WTC11 (cell line): Measurements from ENCODE around the gene AGER. TPM values are rescaled to one million over a fixed set of nuclear protein-coding genes. Genes with fewer than 3 reads are reported as not detected.

Experiments
- ATAC-seq: fragments of 200-7000 bp; cut with Tn5 transposase; 2 replicates; pipeline ENCODE4 v1.10.0; 2021; ENCODE audit warnings: mild to moderate bottlenecking, moderate library complexity
- CTCF ChIA-PET: fragments of 300-600 bp; sonication (Branson Sonifier 250); formaldehyde crosslinking; loops from one replicate; lab custom pipeline; 2021; ENCODE audit warnings: antibody characterized with exemption; lab: Charles Lee
- POLR2A ChIA-PET: fragments of 350-600 bp; sonication (Branson Sonifier 250); formaldehyde crosslinking; loops from one replicate; lab custom pipeline; 2021; ENCODE audit warnings: antibody characterized with exemption; lab: Charles Lee
- DNase-seq: peaks from one replicate; pipeline ENCODE4 v3.0.0; 2021; ENCODE audit warnings: low spot score
- H3K27ac Mint-ChIP-seq: 2 replicates; pipeline ENCODE4 v1.8.0; 2021; ENCODE audit warnings: mixed read lengths
- H3K27me3 Mint-ChIP-seq: 2 replicates; pipeline ENCODE4 v1.8.0; 2021; ENCODE audit warnings: low read depth, mild to moderate bottlenecking, moderate library complexity, mixed read lengths
- H3K36me3 Mint-ChIP-seq: 2 replicates; pipeline ENCODE4 v1.8.0; 2021; ENCODE audit warnings: mixed read lengths
- H3K4me1 Mint-ChIP-seq: 2 replicates; pipeline ENCODE4 v1.8.0; 2022; ENCODE audit warnings: mixed read lengths
- H3K4me3 Mint-ChIP-seq: 2 replicates; pipeline ENCODE4 v1.8.0; 2021; ENCODE audit warnings: mild to moderate bottlenecking, moderate library complexity, mixed read lengths
- H3K9me3 Mint-ChIP-seq: 2 replicates; pipeline ENCODE4 v1.8.0; 2021; ENCODE audit warnings: mixed read lengths
- FOXK1 ChIP-seq: sonication (generic); formaldehyde crosslinking; IDR thresholded peaks from 2 replicates; pipeline ENCODE4 v1.8.0; 2022; ENCODE audit warnings: mild to moderate bottlenecking, moderate library complexity, missing genetic modification reagents
- GABPB1 ChIP-seq: sonication (generic); formaldehyde crosslinking; IDR thresholded peaks from 2 replicates; pipeline ENCODE4 v1.8.1; 2023; ENCODE audit warnings: mild to moderate bottlenecking, missing genetic modification reagents
- NFYB ChIP-seq: sonication (generic); formaldehyde crosslinking; conservative IDR thresholded peaks from 2 replicates; pipeline ENCODE4 v1.8.0; 2022; ENCODE audit warnings: low read depth, missing genetic modification reagents
- NR2C2 ChIP-seq: sonication (generic); formaldehyde crosslinking; IDR thresholded peaks from 2 replicates; pipeline ENCODE4 v1.8.0; 2022; ENCODE audit warnings: mild to moderate bottlenecking, missing genetic modification reagents
- SP1 ChIP-seq: sonication (generic); formaldehyde crosslinking; conservative IDR thresholded peaks from 2 replicates; pipeline ENCODE4 v1.8.1; 2022; ENCODE audit warnings: missing genetic modification reagents
- TEAD1 ChIP-seq: sonication (generic); formaldehyde crosslinking; IDR thresholded peaks from 2 replicates; pipeline ENCODE4 v1.8.0; 2022; ENCODE audit warnings: mild to moderate bottlenecking, missing genetic modification reagents
- ZNF317 ChIP-seq: sonication (generic); formaldehyde crosslinking; IDR thresholded peaks from 2 replicates; pipeline ENCODE4 v1.8.1; 2023; ENCODE audit warnings: low read depth, mild to moderate bottlenecking, moderate library complexity, missing genetic modification reagents, borderline replicate concordance
- ZNF423 ChIP-seq: fragments of 250-450 bp; sonication (Bioruptor Pico); IDR thresholded peaks from 2 replicates; pipeline ENCODE4 v2.1.2; 2022; ENCODE audit warnings: mild to moderate bottlenecking, moderate library complexity
- ZNF671 ChIP-seq: fragments of 250-450 bp; sonication (Bioruptor Pico); IDR thresholded peaks from 2 replicates; pipeline ENCODE4 v1.8.0; 2021; ENCODE audit warnings: mild to moderate bottlenecking
- total RNA-seq: library from RNA; stranded (reverse); gene quantifications from 3 replicates; pipeline ENCODE4 v1.2.3, GENCODE V29; 2021
- TF ChIP-seq, protein P1 (sequence below): sonication (generic); formaldehyde crosslinking; IDR thresholded peaks from 2 replicates; pipeline ENCODE4 v1.8.1; 2022; ENCODE audit warnings: low read depth, missing genetic modification reagents, borderline replicate concordance
- TF ChIP-seq, protein P2 (sequence below): sonication (generic); formaldehyde crosslinking; IDR thresholded peaks from 2 replicates; pipeline ENCODE4 v1.8.0; 2022; ENCODE audit warnings: mild to moderate bottlenecking, missing genetic modification reagents
- TF ChIP-seq, protein P3 (sequence below): sonication (generic); formaldehyde crosslinking; conservative IDR thresholded peaks from 2 replicates; pipeline ENCODE4 v1.8.1; 2023; ENCODE audit warnings: mild to moderate bottlenecking, low read depth, missing genetic modification reagents, moderate library complexity
- TF ChIP-seq, protein P4 (sequence below): sonication (generic); formaldehyde crosslinking; IDR thresholded peaks from 2 replicates; pipeline ENCODE4 v1.8.0; 2022; ENCODE audit warnings: missing genetic modification reagents
- TF ChIP-seq, protein P5 (sequence below): sonication (generic); formaldehyde crosslinking; IDR thresholded peaks from 2 replicates; pipeline ENCODE4 v1.8.0; 2022; ENCODE audit warnings: mild to moderate bottlenecking, missing genetic modification reagents
- TF ChIP-seq, protein P6 (sequence below): sonication (generic); formaldehyde crosslinking; IDR thresholded peaks from 2 replicates; pipeline ENCODE4 v1.8.1; 2022; ENCODE audit warnings: low read depth, mild to moderate bottlenecking, moderate library complexity, missing genetic modification reagents, borderline replicate concordance
- TF ChIP-seq, protein P7 (sequence below): sonication (generic); formaldehyde crosslinking; IDR thresholded peaks from 2 replicates; pipeline ENCODE4 v1.8.1; 2022; ENCODE audit warnings: mild to moderate bottlenecking, missing genetic modification reagents, moderate library complexity, borderline replicate concordance

AGER gene
- total RNA-seq, 1 experiment from 2014 or later: 18.1 TPM

DNA sequence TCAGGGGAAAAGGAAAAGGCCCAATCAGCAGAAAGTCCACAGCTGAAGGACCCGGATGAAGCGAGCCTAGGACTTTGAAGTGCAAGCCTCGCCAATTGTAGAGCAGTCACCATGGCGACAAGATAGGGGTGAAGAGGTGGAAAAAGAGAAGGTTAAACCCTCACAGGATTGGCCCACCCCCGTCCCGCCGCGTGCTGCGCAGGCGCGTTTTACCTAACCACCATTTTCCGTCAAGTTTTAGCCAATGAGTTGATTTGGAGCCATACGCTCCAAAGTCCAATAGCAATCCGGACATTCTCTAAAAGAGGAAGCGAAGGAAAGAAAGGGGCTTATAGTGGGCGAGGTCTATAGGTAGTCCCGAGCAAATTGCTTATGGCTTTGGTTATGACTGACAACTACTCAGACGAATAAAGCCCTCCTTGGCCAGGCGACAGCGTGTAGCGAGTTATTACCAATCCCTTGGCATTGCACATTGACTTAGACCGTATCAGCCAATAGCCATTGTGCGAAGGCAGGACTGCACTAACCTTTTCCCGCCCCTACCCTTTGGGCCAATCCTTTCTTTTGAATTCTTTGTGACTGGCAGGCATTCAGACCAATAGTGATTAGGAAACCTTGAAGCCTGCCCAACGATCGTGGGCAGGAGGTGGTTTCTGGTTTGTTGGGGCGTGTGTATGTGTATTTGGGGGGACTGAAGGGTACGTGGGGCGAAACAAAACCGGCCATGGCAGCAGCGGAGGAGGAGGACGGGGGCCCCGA, 6.1 kb downstream of the AGER start, which contains the start of gene RNF5:
Gene RNF5 (plus strand): TSS at position 618 of the 759 bp plus-strand sequence. CDS start 107 bp downstream, at position 725.
- ChIA-PET CTCF (interaction anchor here (0.6 to 2.6 kb wide), 12 partner anchors 10 to 488 kb away, joined by 3 to 30 read pairs (median 4); partner anchors contain the start of gene GPSM3), POLR2A (interaction anchor here (0.6 to 3.7 kb wide), 9 partner anchors 10 to 794 kb away, joined by 3 to 25 read pairs (median 5); partner anchors contain the start of genes FKBPL, GPSM3 and PBX2)
- Mint-ChIP-seq H3K27me3 (no peaks in the 10 kb centered on the region), H3K4me1 (peaks cover 38% of the 10 kb centered on the region), H3K27ac (peak within 1 kb of the TSS; percentile 98), H3K36me3 (peaks cover 23% of the 10 kb centered on the region), H3K9me3 (no peaks in the 10 kb centered on the region), H3K4me3 (peak within 1 kb of the TSS; percentile 82)
- ATAC-seq (peak; percentile 78), DNase-seq (peak; percentile 94)
- TF ChIP-seq NFYB (CRISPR knock-in tag) (peak; percentile 89), NR2C2 (no peak), GABPB1 (0 out of 2 replicates have a peak, but pooled peaks have one; percentile 29), FOXK1 (0 out of 2 replicates have a peak, but pooled peaks have one; percentile 17), ZNF423 (CRISPR knock-in tag) (no peak), ZNF671 (CRISPR knock-in tag) (no peak)
- TF ChIP-seq, protein P1, sequence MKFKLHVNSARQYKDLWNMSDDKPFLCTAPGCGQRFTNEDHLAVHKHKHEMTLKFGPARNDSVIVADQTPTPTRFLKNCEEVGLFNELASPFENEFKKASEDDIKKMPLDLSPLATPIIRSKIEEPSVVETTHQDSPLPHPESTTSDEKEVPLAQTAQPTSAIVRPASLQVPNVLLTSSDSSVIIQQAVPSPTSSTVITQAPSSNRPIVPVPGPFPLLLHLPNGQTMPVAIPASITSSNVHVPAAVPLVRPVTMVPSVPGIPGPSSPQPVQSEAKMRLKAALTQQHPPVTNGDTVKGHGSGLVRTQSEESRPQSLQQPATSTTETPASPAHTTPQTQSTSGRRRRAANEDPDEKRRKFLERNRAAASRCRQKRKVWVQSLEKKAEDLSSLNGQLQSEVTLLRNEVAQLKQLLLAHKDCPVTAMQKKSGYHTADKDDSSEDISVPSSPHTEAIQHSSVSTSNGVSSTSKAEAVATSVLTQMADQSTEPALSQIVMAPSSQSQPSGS (CRISPR knock-in tag): no peak
- TF ChIP-seq, protein P2, sequence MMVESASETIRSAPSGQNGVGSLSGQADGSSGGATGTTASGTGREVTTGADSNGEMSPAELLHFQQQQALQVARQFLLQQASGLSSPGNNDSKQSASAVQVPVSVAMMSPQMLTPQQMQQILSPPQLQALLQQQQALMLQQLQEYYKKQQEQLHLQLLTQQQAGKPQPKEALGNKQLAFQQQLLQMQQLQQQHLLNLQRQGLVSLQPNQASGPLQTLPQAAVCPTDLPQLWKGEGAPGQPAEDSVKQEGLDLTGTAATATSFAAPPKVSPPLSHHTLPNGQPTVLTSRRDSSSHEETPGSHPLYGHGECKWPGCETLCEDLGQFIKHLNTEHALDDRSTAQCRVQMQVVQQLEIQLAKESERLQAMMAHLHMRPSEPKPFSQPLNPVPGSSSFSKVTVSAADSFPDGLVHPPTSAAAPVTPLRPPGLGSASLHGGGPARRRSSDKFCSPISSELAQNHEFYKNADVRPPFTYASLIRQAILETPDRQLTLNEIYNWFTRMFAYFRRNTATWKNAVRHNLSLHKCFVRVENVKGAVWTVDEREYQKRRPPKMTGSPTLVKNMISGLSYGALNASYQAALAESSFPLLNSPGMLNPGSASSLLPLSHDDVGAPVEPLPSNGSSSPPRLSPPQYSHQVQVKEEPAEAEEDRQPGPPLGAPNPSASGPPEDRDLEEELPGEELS (CRISPR knock-in tag): 0 out of 2 replicates have a peak, but pooled peaks have one; percentile 8
- TF ChIP-seq, protein P3, sequence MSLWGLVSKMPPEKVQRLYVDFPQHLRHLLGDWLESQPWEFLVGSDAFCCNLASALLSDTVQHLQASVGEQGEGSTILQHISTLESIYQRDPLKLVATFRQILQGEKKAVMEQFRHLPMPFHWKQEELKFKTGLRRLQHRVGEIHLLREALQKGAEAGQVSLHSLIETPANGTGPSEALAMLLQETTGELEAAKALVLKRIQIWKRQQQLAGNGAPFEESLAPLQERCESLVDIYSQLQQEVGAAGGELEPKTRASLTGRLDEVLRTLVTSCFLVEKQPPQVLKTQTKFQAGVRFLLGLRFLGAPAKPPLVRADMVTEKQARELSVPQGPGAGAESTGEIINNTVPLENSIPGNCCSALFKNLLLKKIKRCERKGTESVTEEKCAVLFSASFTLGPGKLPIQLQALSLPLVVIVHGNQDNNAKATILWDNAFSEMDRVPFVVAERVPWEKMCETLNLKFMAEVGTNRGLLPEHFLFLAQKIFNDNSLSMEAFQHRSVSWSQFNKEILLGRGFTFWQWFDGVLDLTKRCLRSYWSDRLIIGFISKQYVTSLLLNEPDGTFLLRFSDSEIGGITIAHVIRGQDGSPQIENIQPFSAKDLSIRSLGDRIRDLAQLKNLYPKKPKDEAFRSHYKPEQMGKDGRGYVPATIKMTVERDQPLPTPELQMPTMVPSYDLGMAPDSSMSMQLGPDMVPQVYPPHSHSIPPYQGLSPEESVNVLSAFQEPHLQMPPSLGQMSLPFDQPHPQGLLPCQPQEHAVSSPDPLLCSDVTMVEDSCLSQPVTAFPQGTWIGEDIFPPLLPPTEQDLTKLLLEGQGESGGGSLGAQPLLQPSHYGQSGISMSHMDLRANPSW (CRISPR knock-in tag): no peak
- TF ChIP-seq, protein P4, sequence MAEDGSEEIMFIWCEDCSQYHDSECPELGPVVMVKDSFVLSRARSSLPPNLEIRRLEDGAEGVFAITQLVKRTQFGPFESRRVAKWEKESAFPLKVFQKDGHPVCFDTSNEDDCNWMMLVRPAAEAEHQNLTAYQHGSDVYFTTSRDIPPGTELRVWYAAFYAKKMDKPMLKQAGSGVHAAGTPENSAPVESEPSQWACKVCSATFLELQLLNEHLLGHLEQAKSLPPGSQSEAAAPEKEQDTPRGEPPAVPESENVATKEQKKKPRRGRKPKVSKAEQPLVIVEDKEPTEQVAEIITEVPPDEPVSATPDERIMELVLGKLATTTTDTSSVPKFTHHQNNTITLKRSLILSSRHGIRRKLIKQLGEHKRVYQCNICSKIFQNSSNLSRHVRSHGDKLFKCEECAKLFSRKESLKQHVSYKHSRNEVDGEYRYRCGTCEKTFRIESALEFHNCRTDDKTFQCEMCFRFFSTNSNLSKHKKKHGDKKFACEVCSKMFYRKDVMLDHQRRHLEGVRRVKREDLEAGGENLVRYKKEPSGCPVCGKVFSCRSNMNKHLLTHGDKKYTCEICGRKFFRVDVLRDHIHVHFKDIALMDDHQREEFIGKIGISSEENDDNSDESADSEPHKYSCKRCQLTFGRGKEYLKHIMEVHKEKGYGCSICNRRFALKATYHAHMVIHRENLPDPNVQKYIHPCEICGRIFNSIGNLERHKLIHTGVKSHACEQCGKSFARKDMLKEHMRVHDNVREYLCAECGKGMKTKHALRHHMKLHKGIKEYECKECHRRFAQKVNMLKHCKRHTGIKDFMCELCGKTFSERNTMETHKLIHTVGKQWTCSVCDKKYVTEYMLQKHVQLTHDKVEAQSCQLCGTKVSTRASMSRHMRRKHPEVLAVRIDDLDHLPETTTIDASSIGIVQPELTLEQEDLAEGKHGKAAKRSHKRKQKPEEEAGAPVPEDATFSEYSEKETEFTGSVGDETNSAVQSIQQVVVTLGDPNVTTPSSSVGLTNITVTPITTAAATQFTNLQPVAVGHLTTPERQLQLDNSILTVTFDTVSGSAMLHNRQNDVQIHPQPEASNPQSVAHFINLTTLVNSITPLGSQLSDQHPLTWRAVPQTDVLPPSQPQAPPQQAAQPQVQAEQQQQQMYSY: no peak
- TF ChIP-seq, protein P5, sequence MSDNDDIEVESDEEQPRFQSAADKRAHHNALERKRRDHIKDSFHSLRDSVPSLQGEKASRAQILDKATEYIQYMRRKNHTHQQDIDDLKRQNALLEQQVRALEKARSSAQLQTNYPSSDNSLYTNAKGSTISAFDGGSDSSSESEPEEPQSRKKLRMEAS (CRISPR knock-in tag): peak; percentile 24; the same call in 1 of the 2 replicates

DNA sequence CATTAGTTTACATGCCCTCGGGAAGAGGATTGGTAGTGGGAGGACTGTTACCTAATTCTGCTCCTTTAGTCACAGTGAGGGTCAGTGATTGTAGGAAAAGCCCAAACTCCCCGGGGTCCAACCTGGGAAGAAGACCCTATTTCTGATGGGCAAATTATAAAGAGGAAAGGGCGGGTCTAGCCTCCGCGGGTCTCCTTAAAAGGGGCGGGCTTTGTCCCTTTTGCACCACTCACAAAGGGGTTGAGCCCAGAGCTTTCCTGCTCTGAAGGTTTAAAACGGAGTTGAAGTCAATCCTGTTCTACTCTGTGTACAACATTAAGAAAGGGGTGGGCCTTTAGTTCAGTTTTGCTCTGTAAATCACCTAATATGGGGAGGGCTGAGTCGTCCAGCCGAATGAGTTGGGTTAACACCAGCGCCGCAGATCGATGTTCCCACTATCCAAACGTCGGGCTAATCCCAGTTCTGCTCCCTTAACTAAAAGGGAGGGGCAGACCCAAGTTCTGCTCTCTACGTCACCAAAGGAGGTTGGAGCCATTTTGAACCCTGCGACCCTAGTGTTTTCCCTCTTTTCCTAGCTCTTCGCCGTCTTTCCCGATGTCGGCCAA, 6.8 kb downstream of the AGER start:
- DNase-seq (peak; percentile 50), ATAC-seq (peak; percentile 14)
- Mint-ChIP-seq H3K4me3 (peak overlapping the region; percentile 82), H3K27me3 (no peaks in the 10 kb centered on the region), H3K4me1 (peaks cover 38% of the 10 kb centered on the region), H3K36me3 (peaks cover 23% of the 10 kb centered on the region), H3K9me3 (no peaks in the 10 kb centered on the region), H3K27ac (peak overlapping the region; percentile 98)
- ChIA-PET POLR2A (interaction anchor here (0.6 to 3.7 kb wide), 10 partner anchors 10 to 794 kb away, joined by 3 to 25 read pairs (median 5); partner anchors contain the start of genes FKBPL, GPSM3 and PBX2), CTCF (interaction anchor here (0.6 to 2.6 kb wide), 12 partner anchors 10 to 488 kb away, joined by 3 to 30 read pairs (median 4); partner anchors contain the start of genes GPSM3 and PBX2)
- TF ChIP-seq TEAD1 (CRISPR knock-in tag) (0 out of 2 replicates have a peak, but pooled peaks have one; percentile 11), ZNF317 (CRISPR knock-in tag) (no peak), SP1 (CRISPR knock-in tag) (peak; percentile 39), NR2C2 (no peak)
- TF ChIP-seq, protein P6, sequence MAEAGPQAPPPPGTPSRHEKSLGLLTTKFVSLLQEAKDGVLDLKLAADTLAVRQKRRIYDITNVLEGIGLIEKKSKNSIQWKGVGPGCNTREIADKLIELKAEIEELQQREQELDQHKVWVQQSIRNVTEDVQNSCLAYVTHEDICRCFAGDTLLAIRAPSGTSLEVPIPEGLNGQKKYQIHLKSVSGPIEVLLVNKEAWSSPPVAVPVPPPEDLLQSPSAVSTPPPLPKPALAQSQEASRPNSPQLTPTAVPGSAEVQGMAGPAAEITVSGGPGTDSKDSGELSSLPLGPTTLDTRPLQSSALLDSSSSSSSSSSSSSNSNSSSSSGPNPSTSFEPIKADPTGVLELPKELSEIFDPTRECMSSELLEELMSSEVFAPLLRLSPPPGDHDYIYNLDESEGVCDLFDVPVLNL (CRISPR knock-in tag): no peak
- TF ChIP-seq, protein P7, sequence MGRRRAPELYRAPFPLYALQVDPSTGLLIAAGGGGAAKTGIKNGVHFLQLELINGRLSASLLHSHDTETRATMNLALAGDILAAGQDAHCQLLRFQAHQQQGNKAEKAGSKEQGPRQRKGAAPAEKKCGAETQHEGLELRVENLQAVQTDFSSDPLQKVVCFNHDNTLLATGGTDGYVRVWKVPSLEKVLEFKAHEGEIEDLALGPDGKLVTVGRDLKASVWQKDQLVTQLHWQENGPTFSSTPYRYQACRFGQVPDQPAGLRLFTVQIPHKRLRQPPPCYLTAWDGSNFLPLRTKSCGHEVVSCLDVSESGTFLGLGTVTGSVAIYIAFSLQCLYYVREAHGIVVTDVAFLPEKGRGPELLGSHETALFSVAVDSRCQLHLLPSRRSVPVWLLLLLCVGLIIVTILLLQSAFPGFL (CRISPR knock-in tag): no peak
- TF ChIP-seq, protein P1 (CRISPR knock-in tag): no peak
